C4-2B (cell line): ENCODE measurements around the gene ACAD10.

Source experiments
- ZFX ChIP-seq: fragments of 450-650 bp; IDR thresholded peaks from 2 replicates; pipeline ENCODE4 v1.6.1; 2017
- TF ChIP-seq, protein P1 (sequence below): fragments of 450-650 bp; conservative IDR thresholded peaks from 2 replicates; pipeline ENCODE4 v1.5.1; 2017; ENCODE audit warnings: mild to moderate bottlenecking

DNA sequence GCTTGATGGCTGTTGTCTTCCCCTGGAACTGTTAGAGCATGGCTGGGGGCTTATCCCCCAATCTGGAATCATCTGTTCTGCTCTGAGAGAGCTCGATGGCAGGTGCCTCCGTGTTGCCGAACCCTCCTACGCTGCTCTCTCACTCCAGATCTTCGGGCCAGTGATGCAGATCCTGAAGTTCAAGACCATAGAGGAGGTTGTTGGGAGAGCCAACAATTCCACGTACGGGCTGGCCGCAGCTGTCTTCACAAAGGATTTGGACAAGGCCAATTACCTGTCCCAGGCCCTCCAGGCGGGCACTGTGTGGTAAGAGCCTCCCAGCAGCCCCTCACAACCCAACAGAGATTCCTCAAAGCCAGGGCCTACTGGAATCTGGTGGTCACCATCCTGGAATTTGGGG is 113.9 kb downstream of the ACAD10 start:
- TF ChIP-seq, protein P1, sequence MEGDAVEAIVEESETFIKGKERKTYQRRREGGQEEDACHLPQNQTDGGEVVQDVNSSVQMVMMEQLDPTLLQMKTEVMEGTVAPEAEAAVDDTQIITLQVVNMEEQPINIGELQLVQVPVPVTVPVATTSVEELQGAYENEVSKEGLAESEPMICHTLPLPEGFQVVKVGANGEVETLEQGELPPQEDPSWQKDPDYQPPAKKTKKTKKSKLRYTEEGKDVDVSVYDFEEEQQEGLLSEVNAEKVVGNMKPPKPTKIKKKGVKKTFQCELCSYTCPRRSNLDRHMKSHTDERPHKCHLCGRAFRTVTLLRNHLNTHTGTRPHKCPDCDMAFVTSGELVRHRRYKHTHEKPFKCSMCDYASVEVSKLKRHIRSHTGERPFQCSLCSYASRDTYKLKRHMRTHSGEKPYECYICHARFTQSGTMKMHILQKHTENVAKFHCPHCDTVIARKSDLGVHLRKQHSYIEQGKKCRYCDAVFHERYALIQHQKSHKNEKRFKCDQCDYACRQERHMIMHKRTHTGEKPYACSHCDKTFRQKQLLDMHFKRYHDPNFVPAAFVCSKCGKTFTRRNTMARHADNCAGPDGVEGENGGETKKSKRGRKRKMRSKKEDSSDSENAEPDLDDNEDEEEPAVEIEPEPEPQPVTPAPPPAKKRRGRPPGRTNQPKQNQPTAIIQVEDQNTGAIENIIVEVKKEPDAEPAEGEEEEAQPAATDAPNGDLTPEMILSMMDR, result no peak
- no peak for TF ChIP-seq ZFX
